Measurements from ENCODE around the gene LRRC38. TPM values are rescaled to one million over a fixed set of nuclear protein-coding genes. Genes with fewer than 3 reads are reported as not detected.
"Not testable (repeated sequence)": the region's sequence is repeated elsewhere in the genome, so short reads cannot be mapped to it uniquely, and the experiment has no call there.

The LRRC38 gene, protein sequence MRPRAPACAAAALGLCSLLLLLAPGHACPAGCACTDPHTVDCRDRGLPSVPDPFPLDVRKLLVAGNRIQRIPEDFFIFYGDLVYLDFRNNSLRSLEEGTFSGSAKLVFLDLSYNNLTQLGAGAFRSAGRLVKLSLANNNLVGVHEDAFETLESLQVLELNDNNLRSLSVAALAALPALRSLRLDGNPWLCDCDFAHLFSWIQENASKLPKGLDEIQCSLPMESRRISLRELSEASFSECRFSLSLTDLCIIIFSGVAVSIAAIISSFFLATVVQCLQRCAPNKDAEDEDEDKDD
- total RNA-seq (1 to 10 TPM in 4 of 10 donors, under 1 TPM in 4, not detected in 2; 0.20 to 6.7 (median 0.96) TPM), polyA plus RNA-seq (1 to 10 TPM in 1 of 2 donors, under 1 TPM in 1; 0.15 to 4.3 TPM)
- long read RNA-seq, donor 1, partial matches to known transcripts = 0 of 1 reads
- long read RNA-seq, donor 1, other reads (novel, unspliced or antisense) = 0 of 1 reads
- long read RNA-seq, donor 2, partial matches to known transcripts = 0 of 2 reads
- long read RNA-seq, donor 2, other reads (novel, unspliced or antisense) = 1 of 2 reads
- long read RNA-seq, donor 3, transcript LRRC38-201 (2 exons, 2,209 nt) = major isoform, 5 of 6 reads
- long read RNA-seq, donor 3, partial matches to known transcripts = 0 of 6 reads
- long read RNA-seq, donor 3, other reads (novel, unspliced or antisense) = 1 of 6 reads

DNA sequence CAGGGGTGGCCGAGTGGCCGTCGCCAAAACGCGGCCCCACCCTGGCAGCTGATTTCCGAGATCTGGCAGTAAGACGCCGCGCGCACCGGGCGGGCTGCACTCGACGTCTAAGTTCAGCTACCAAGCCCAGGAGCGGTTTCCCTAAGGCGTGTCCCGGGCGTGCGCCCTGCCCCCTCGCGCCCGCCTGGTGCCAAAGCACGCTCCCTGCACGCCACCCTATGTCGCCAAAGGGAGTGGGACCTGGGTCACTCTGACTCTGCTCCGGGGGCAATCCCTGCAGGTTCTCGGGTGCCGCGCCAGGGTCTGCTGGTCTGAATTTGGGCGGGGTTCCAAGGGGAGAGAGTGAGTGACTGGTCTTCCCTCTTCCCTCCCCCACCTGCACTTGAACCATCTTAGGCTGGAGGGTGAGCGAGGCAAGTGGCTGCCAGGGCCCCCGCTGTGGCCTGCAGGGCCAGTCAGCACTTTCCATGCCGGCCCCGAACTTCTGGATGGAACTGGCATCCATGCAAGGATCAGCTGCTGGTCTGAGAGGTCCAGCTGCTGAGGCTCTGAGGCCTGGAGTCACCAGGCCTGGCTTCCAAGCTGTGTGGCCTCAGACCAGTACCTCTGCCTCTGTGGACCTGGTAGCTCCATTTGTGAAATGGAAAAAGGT is at the start of gene LRRC38:
LRRC38 (minus strand) TSS at position 109 of the 652 bp plus-strand sequence. CDS start 410 bp downstream, outside the sequence.
- DNase-seq (peak; percentile 6 to 28), ATAC-seq (peak; percentile 11 to 76 (median 58))
- Histone ChIP-seq H3K36me3 (no peaks in the 10 kb centered on the region), H3K4me3 (peak within 1 kb of the TSS in 6 of 10 donors; percentile 10 to 43 (median 26)), H3K4me1 (peaks cover 0 to 14% (median 0%) of the 10 kb centered on the region in 9 donors), H3K27ac (peak within 1 kb of the TSS in 1 of 10 donors; percentile 53), H3K27me3 (peaks cover 0 to 66% (median 45%) of the 10 kb centered on the region in 7 donors), H3K9me3 (peaks cover 0 to 5% (median 0%) of the 10 kb centered on the region in 11 donors)
- TF ChIP-seq CTCF (IDR thresholded peaks at IDR 0.05) = peak in 5 of 9 donors; percentile 6 to 32 (median 18)
- WGBS, 2 donors = 5 to 7% methylated on average over 33 to 34 of the region's 34 CpGs
- intact Hi-C loops (cut with DNase I) = no loop called here

GRCh38 chr1:13562981-13563380 is 49.2 kb upstream of the LRRC38 start:
- H3K27ac ChIP-seq; intact Hi-C loops (cut with DNase I); H3K4me3 ChIP-seq; H3K9me3 ChIP-seq; H3K4me1 ChIP-seq; H3K36me3 ChIP-seq; ATAC-seq; H3K27me3 ChIP-seq; DNase-seq: not testable (repeated sequence)
- WGBS, 2 donors = 88 to 94% methylated on average over 11 of the region's 11 CpGs

DNA sequence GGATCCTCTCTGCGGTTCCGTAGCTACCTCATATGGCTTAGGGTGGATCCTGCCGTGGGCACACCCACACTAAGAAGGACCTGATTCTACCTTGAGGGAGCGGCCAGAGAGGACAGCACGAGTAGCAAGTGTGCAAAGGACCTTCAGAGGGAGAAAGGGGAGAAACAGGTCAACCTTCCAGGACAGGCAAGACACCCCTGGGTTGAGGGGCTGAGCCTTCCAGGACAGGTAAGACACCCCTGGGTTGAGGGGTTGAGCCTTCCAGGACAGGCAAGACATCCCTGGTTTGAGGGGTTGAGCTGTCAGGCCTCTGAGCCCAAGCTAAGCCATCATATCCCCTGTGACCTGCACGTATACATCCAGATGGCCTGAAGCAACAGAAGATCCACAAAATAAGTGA is 46.7 kb upstream of the LRRC38 start:
- no peak overlapping the region for H3K27ac ChIP-seq
- H3K4me3 ChIP-seq = no peak overlapping the region
- no peaks in the 10 kb centered on the region for H3K27me3 ChIP-seq
- DNase-seq (no peak), ATAC-seq (no peak)
- WGBS, 2 donors = 82 to 83% methylated on average over 6 of the region's 6 CpGs
- no peaks in the 10 kb centered on the region for H3K36me3 ChIP-seq
- H3K4me1 ChIP-seq = no peaks in the 10 kb centered on the region
- H3K9me3 ChIP-seq = no peaks in the 10 kb centered on the region
- intact Hi-C loops (cut with DNase I) = no loop called here
- TF ChIP-seq CTCF (IDR thresholded peaks at IDR 0.05) = no peak

GRCh38 chr1:13556224-13556764 is 42.5 kb upstream of the LRRC38 start:
- Histone ChIP-seq H3K27me3 (no peaks in the 10 kb centered on the region), H3K4me3 (no peak overlapping the region), H3K4me1 (no peaks in the 10 kb centered on the region), H3K36me3 (no peaks in the 10 kb centered on the region), H3K9me3 (no peaks in the 10 kb centered on the region), H3K27ac (no peak overlapping the region)
- ATAC-seq (no peak), DNase-seq (no peak)
- WGBS, 2 donors = 59 to 72% methylated on average over 6 of the region's 6 CpGs
- TF ChIP-seq CTCF (IDR thresholded peaks at IDR 0.05) = no peak
- intact Hi-C loops (cut with DNase I) = no loop called here
